Measurements from ENCODE around the gene SPOCK2.

Gene SPOCK2

DNA sequence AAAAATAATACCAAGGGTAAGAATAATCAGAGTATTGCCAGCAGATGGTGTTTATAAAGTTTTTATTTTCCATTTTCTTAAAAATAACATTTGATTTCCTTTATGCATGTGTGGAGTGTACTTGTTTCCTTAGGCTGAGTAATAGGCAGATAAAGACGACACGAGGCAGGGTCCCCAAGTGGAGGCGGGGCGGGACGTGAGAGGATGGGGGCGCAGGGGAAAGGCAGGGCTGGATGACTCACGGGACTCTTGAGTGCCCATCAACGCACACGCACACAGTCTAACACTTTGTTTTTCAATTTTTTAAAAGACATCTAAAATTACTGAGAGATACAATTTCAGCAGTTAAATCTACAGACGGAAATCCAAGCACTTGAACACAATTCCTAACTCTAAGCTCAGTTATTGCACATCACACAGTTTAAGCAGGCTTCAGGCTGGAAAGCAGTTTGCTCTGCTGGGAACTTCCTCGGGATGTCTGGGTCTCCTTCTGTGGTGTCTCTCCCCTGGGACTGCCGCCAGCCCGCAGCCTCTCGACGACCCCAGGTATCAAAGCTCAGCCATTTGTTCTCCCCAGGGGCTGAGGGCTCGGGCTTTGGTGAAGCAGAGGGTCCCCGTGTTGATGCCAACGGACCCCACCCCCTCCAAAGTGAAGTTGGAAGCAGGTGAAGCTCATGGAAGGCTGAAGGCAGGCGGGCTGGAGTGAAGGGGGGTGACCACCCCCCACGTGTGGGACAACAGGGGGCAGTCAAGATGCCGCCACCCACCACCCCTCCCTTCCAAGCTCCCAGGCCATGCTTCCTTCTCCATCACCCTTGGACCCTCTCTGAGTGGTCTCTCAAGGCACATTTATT is 29.1 kb downstream of the SPOCK2 start:
- DNase-seq (ENCODE audit: low read depth in 2 of 3, low spot score in 2 of 3), result no peak

DNA sequence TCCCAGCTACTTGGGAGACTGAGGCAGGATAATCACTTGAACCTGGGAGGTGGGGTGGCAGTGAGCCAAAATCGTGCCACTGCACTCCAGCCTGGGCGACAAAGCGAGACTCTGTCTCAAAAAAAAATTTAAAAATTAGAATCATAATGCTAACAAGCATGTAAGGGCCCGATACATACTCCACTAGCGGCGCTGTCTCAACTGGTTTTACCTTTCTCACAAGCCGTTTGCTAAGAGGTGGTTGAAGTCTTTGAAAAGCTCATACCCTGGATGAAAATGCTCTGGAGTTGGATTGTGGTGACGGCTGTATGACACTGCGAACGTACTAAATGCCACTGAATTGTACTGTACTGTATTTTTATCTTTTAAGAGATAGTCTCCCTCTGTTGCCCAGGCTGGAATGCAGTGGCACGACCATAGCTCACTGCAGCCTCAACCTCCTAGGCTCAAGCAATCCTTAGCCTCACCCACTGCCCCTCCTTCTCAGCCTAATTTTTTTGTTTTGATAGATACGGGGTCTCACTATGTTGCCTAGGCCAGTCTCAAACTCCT is 29.9 kb downstream of the SPOCK2 start:
- DNase-seq (ENCODE audit: low read depth in 2 of 3, low spot score in 2 of 3), result no peak

DNA sequence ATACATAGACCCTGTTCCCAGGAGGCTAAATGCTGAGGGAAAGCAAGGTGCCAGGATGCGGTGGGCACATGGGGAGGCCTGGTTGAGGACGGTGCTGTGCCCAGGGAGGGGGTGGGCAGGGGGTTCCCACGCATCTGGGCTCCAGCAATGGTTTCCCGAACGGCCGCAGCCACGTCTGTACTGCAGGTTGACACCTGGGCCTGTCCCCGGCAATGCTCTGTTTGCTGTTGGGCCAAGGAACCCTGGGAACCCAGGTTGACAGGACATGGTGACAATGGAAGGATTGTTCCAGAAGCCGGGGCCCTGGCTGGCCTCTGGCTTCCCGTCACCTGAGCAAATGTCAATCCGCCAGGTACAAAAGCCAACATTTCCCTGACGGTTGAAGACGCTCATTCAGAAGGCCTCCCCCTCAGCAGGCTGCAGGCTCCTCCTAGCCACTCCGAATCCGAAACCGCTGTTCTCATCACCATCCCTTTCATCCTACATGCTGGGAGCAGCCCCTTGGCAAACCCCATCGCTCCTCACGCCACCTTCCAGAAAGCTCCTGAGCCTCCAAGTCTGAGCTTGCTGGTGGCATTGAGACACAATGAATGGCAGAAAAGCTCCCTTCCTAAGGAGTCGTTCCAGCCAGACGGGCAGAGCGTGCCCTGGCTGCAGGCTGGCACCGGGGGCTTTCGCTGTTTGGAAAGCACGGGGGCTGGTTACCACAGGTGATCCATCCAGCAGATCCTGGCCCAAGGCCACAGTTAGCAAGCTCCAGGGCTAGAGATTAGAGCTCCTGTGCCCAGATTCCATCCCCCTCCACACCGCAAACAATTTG is 31.2 kb downstream of the SPOCK2 start:
- no peak for DNase-seq (ENCODE audit: low read depth in 2 of 3, low spot score in 2 of 3)

DNA sequence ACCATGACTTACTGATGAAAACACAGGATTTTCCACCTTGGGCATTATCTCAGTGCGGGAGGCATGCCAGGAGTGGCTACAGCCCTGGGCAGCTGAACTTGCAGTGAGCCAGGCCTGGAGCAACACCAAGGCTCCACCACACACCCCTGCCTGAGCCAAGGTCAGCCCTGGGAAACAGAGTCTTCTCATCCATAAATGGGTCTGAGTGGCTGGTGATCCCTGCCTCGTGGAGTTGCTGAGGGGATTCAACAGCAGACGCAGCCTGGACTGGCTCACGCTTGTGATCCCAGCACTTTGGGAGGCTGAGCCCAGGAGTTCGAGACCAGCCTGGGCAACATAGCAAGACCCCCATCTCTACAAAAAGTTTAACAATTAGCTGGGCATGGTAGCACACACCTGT is 32.2 kb downstream of the SPOCK2 start:
- DNase-seq (ENCODE audit: low read depth in 2 of 3, low spot score in 2 of 3), result no peak

DNA sequence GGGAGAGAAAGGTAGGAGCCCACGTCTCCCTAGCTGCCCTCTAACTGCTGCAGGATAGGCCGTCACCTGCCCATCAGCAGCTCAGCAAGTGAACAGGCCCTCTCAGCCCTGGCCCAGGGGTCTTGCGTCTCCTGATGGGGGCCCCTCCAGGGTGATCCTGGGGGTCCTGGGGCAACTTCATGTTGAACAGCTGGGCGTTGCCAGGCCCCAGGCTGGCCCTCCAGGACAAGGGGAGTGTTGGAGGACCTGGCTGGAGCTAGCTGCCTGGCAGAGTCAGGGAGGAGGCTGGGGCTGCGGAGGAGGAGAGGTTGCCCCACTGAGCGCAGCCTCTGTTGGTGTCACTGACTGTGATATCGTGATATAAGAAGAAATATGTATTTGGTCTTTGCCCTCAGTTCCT is 34.7 kb downstream of the SPOCK2 start:
- no peak for DNase-seq (ENCODE audit: low read depth in 2 of 3, low spot score in 2 of 3)

DNA sequence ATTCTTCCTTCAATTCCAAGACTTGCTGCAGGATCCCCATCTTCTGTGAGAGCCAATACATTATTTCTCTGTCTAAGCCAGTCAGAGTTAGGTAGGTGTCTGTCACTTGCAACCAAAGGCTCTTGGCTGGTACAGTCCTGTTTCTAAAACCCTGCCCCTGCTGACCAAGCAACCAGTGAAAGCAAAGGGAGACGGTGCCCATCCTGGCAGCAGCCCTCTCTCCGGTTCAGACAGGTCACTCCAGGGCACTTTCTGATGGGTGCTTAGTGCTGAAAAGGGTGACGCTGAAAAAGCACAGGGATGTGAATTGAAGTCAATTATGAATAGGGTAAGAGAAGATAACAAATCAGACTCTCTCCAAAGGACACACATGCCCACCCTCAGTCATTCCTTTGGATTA is 37.5 kb downstream of the SPOCK2 start:
- DNase-seq (ENCODE audit: low read depth in 2 of 3, low spot score in 2 of 3), result no peak

DNA sequence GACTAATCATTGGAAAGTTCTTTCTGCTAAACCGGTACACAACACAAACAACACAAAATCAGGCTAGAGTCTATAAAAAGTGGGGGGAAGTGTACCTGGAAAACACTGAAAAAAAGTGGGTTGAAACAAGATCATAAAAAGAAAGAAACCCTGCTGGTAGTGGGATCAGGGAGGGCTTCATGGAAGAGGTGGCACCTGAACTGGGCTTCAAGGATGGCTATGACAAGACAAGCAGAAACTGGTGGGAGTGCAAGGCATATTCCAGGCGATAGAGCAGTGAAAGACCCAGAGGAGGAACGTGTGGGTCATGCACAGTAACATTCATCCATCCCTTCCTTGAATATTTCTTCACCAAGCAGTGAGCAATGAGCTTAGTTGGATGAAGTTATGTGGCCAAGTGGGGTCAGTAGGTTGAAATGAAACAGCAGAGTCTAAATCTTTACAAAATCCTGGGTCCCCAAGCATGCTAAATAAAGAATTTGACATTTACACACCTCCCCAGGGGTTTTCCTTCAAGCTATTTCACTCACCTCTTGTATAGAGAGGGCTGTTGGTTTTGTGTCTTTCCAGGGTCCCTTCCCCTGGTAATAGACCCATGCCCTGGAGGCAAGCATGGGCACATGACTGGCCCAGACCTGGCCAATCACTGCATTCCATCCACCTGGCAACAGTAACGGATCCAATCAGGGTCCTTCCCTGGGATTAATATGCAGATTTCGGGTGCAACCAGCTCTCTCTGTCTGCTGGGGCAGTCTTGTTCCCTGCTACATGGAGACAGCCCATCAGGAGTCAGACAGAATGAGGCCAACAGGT is 38.2 kb downstream of the SPOCK2 start:
- no peak for DNase-seq (ENCODE audit: low read depth in 2 of 3, low spot score in 2 of 3)

DNA sequence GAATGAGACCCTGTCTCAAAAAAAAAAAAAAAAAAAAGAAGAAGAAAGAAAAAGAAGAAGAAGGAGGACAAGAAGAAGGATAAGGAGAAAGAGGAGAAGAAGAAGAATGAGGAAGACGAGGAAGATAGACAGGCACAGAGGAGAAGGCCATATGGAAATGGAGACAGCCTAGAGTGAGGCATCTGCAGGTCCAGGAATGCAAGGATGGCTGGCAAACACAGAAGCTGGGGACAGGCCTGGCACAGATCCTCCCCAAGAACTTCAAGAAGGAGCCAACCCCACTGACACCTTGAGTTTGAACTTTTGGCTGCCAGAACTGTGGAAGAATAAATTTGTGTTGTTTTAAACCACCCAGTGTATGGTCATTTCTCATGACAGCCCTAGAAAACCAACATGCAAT is 38.9 kb downstream of the SPOCK2 start:
- no peak for DNase-seq (ENCODE audit: low read depth in 2 of 3, low spot score in 2 of 3)

DNA sequence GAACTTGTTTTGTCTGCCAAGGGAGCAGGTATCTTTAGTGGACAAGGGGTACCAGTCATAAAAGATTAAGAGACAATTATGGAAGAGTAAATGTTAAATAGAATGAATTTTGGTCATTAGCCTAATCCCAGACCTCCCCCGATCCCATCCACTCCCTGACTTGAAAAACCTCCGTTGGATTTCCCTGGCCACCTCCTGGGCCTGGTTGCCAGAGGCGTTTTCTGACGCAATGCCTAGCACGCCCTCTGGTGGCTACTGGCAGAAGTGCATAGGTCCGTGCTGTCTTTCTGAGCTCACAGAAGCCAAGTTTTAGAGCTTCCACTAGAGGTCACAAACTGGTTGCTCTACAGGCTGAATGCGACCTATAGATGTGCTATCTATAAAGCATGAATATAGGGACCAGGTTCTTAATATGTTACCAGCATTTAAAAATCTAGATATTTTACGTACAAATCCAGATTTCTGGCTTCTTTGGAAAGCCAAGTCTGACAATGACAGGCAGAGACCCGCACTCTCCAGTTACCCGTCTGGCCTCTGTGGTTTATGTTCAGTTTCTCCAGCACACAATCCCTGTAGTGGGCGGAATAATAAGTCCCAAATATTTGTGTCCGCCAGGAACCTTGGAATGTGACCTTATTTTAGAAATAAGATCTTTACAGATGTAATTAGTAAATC is 39.8 kb downstream of the SPOCK2 start:
- peak; percentile 67 to 91 (median 84) for DNase-seq (ENCODE audit: low read depth in 2 of 3, low spot score in 2 of 3)

DNA sequence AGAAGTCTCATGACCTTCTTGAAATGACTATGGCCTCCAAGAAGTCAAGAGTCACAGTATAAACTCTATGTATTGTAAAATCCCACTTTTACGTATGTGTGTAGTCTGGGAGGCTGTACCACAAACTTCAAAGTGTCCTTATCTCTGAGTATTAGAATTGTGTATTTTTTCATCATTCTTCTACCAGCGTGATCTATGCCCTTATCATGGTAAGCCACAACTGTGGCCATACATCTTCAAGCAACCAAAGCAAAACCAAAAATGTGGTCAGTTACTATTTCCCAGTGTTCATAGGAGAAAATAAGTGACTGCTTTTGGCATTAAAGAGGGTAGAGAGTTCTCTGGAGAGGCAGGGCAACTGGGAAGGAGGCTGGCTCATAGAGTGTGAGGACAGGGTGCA is 42.8 kb downstream of the SPOCK2 start:
- no peak for DNase-seq (ENCODE audit: low read depth in 2 of 3, low spot score in 2 of 3)

DNA sequence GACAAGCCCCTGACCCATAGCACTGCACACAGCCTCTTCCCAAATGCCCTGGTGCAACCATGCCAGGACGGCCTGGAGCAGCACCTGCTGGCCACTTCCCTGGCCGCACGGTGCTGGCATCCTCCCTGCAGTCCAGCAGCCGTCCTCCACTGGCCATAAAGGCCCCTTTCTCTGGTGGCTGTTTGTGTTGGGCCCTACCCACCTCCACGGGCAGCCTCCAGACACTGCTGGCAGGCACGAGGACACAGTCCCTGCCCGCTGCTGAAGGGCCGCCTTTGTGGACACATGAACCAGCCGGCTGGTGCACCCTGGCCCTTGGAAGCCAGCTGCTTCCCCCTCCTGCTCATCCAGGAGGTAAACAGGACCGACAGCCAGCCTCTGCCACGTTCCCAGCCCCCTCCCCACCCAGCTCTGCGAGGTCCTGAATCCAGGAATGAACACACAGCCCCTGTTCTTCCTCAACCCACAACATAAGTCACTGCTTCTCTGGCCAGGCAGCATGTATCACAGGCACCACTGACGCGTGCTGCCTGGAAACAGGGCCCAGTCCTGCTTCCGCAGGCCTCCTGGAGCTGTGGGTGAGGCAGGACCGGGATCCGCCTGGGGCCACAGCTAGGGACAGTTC is 43.8 kb downstream of the SPOCK2 start:
- no peak for DNase-seq (ENCODE audit: low read depth in 2 of 3, low spot score in 2 of 3)

DNA sequence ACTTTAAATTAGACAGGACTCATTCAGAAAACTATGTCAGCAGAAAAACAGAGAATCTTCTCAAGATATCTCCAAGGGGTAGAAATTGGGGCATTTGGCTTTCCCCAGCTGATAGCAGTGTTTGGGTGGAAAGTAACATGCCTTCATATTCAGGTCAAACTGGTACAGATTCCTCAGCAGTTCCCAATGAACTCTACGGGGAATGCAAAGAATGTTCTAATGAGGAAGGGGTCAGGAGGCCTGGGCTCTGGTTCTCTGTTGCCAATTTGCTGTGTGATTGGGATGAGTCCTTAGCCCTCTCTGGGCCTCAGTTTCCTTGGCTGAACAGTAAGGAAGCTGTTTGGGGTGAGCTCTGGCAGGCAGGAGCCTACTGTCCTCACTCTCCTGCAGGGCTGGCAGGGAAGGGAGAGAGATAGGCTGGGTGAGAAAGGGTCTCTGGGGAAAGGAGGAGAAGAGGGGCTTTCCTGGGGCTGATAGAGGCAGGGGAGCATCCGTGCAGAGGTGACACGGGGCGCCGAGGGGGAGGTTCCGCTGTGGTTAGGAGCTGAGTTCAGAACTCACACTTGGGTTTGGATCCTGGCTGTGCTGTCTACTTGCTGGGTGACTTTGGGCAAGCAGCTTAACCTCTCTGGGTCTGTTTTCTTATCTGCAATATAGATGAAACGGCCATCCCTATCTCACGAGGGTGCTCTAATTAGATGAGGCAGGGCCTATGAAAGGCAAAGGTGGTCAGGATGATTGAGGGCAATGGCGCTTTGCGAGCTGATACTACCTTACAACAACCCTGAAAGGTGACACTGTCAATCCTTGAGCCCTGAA is 45.1 kb downstream of the SPOCK2 start:
- DNase-seq (ENCODE audit: low read depth in 2 of 3, low spot score in 2 of 3), result no peak

DNA sequence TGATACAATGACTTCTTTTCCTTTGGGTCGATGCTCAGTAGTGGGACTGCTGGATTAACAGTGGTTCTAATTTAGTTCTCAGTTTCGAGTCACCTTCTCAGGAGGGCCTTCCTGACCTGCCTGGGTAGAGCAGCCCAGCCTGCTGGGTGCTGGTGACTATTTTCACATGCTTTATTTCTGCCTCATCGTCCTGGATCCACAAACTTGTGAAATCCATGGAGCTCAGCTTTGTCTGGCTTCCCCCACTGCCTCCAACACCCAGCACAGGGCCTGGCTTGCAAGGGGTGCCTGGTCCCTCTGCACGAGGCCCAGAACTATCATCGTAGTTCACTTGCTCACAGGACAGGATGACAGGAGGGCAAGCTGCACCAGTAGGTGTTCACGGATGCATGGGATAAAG is 46.9 kb downstream of the SPOCK2 start:
- DNase-seq (ENCODE audit: low read depth in 2 of 3, low spot score in 2 of 3), result no peak

DNA sequence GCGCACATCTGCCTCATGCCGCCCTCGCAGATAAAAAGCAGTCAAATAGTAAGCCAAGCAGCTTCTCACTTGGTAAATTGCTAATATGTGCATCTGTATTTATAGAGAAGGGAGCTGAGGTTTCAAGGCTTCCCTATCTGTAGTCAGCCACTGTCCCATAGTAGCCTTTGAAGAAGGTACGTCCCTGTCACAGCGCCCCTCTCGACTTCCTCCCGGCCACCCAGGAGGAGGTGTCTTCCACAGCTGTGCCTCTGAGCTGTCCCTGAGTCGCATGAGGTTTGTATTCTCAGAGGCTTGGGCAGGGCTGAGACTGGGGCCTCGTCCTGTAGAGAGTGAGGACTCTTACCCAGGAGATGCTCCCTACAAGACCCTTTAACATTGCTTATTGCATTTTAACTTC is 49.0 kb downstream of the SPOCK2 start:
- DNase-seq (ENCODE audit: low read depth in 2 of 3, low spot score in 2 of 3), result no peak

DNA sequence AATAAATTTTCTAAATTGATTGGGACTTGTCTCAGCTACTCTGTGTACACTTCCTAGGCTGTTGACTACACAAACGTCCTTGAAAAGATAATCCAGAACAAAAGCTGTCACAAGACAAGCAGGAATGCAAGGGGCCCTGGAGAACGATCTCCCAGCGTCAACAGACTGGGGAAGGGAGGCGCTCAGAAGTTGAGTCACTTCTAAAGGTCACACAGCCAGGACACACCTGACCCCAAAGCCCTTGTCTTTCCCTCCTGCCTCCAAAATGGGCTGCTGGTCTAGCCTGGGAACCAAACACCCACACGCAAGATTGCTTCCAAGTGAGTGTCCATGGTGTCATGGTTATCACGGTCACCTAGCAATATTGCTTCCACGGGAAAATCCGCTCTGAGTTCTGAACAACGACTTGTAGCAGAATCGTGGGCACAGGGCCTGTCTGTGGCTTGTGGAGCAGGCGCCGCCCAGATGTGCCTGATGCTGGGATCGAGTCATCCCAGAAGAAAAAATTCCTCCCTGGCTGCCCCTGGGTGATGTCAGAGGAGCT is 49.8 kb downstream of the SPOCK2 start:
- DNase-seq (ENCODE audit: low read depth in 2 of 3, low spot score in 2 of 3), result no peak

DNA sequence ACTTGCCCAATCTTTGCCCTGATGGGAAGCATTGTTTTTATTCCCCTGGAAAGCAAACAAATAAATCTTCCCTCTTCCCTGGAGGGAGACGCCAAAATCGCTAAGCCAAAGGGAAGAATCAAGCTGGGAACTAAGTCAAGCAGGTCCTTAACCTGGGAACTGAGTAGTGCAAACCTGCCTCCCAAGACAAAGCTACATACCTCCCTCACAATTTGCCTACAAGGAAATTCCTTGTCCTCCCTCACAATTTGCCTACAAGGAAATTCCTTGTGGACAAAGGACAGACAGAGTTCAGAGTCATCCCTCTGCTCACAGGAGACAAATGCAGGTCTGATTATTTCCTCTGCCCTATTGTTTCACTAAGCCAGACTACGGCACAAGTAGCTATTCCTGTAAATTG is 50.5 kb downstream of the SPOCK2 start:
- DNase-seq (ENCODE audit: low read depth in 2 of 3, low spot score in 2 of 3), result no peak

DNA sequence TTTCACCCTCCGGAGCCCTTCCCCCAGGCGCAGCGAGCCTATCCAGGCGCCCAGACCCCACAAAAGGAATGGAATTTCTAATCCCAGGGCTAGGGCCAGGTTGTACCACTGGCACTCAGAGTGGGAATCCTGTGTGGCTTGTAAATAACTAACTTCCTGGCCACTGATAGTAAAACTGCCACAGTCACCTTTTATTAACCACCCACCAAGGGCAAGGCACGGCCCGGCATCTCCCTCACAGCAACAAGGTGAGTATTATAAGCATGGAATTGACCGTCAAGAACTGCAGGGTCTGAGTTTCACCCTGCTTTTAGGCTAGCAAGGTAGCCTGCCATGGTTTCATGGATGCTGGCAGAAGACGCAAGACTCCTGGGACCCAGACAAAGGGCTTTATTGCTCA is 51.1 kb downstream of the SPOCK2 start:
- DNase-seq (ENCODE audit: low read depth in 2 of 3, low spot score in 2 of 3), result no peak

DNA sequence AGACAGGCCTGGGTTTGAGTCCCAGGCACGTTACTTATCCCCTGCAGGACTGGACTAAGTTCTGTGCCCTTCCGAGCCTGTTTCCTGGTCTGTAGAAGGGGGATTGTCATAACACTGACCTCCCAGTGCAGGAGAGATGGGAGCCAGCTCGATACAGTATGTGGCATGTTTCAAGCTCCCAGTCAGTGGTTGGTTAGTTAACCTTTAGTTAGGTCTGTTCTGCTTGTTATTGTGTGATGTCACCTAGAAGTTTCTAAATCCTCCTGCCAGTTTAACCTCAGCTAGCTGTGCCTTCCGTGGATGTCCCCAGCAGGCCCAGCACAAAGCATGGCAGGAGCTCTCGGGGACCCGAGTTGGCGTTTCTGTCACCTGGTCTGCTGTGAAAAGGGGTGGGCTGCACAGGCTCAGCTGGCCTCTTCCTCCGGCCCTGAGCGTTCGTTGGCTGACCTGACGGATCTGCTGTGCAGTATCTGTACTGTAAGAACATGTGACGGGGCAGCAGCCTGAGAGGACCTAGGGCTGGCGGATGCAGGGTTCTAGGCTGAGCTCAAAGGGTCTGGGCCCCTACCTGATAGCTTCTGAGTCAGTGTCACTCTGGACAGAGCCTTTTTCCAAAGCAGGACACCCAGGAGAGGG is 53.0 kb downstream of the SPOCK2 start:
- DNase-seq (ENCODE audit: low read depth in 2 of 3, low spot score in 2 of 3), result no peak

DNA sequence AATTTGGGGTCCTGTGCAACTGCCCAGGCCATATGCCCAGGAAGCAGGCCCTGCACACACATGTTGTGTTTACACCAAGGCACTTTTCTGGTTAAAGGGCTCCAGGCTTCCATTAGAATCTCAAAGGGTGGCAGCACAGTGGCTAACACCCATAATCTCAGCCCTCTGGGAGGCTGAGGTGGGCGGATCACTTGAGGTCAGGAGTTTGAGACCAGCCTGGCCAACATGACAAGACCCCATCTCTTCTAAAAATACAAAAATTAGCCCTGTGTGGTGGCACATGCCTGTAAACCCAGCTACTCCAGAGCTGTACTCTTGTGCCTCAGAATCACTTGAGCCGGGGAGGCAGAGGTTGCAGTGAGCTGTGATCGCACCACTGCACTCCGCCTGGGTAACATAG is 53.6 kb downstream of the SPOCK2 start:
- DNase-seq (ENCODE audit: low read depth in 2 of 3, low spot score in 2 of 3), result no peak
